Neural progenitor cell (in vitro differentiated cells): ENCODE data around the gene PTGER3.

Experiments used
- EZH2 ChIP-seq: fragments of 200-600 bp; sonication (generic); IDR thresholded peaks from 2 replicates; pipeline ENCODE4 v1.6.1; 2017; ENCODE audit warnings: antibody characterized with exemption, mild to moderate bottlenecking, moderate library complexity
- EZH2phosphoT487 ChIP-seq: fragments of 200-600 bp; sonication (generic); IDR thresholded peaks from 2 replicates; pipeline ENCODE4 v1.6.1; 2017; ENCODE audit warnings: antibody characterized with exemption
- TF ChIP-seq, protein P1 (sequence below): fragments of 200-600 bp; sonication (generic); IDR thresholded peaks from 2 replicates; pipeline ENCODE4 v1.5.1; 2017; ENCODE audit warnings: antibody characterized with exemption, mild to moderate bottlenecking

DNA sequence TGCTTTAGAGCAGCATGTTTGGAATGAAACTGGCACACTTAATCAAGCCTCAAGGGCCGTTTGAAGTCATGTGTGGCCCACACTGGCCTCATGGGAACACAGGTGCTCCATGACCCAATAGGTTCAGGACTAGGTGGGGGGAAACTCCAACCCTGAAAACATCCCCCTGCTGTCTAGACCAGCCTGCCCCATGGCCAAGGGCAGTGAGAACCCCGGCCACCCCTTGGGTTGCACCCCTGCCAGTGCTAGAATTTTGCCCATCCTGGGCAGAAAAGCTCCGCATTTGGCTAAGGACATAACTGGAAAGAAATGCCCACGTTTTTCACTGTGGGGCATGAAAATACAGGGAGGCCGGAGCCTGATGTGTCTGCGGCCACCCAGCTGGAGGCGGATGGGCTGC, 6.1 kb upstream of the PTGER3 start:
- TF ChIP-seq, protein P1, sequence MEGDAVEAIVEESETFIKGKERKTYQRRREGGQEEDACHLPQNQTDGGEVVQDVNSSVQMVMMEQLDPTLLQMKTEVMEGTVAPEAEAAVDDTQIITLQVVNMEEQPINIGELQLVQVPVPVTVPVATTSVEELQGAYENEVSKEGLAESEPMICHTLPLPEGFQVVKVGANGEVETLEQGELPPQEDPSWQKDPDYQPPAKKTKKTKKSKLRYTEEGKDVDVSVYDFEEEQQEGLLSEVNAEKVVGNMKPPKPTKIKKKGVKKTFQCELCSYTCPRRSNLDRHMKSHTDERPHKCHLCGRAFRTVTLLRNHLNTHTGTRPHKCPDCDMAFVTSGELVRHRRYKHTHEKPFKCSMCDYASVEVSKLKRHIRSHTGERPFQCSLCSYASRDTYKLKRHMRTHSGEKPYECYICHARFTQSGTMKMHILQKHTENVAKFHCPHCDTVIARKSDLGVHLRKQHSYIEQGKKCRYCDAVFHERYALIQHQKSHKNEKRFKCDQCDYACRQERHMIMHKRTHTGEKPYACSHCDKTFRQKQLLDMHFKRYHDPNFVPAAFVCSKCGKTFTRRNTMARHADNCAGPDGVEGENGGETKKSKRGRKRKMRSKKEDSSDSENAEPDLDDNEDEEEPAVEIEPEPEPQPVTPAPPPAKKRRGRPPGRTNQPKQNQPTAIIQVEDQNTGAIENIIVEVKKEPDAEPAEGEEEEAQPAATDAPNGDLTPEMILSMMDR = no peak
- TF ChIP-seq EZH2 (no peak), EZH2phosphoT487 (no peak)
